Skeletal muscle tissue (tissue), 4 donors: ENCODE measurements around the gene NRXN2. TPM values are rescaled to one million over a fixed set of nuclear protein-coding genes. Genes with fewer than 3 reads are reported as not detected.
"Not testable (repeated sequence)": the region's sequence is repeated elsewhere in the genome, so short reads cannot be mapped to it uniquely, and the experiment has no call there.

Experiments used
- H3K27ac ChIP-seq: one replicate; pipeline ENCODE4 v1.7.0; 2013; ENCODE audit warnings: mild to moderate bottlenecking, low read depth, low read length, inconsistent platforms
- H3K27me3 ChIP-seq, 3 donors: one replicate each; pipeline ENCODE4 v1.7.0; 2013; ENCODE audit warnings: low read length in 3 of 3; ENCODE audit not compliant: control insufficient read depth in 3 of 3, insufficient read depth in 3 of 3
- H3K36me3 ChIP-seq, 3 donors: one replicate each; pipeline ENCODE4 v1.7.0; 2013; ENCODE audit warnings: low read length in 3 of 3; ENCODE audit not compliant: control insufficient read depth in 3 of 3, insufficient read depth in 3 of 3
- H3K4me1 ChIP-seq, 3 donors: one replicate each; pipeline ENCODE4 v1.7.0; 2013; ENCODE audit warnings: low read length in 3 of 3, mild to moderate bottlenecking in 3 of 3; ENCODE audit not compliant: control insufficient read depth in 3 of 3, insufficient read depth in 3 of 3
- H3K4me3 ChIP-seq, 3 donors: one replicate each; pipeline ENCODE4 v1.7.0; 2013; ENCODE audit warnings: low read length in 3 of 3
- H3K9ac ChIP-seq, 3 donors: one replicate each; pipeline ENCODE4 v1.7.0; 2013; ENCODE audit warnings: low read length in 3 of 3, mild to moderate bottlenecking in 3 of 3, moderate library complexity in 2 of 3, low read depth in 1 of 3
- H3K9me3 ChIP-seq, 3 donors: one replicate each; pipeline ENCODE4 v1.7.0; 2013; ENCODE audit warnings: low read length in 3 of 3; ENCODE audit not compliant: control insufficient read depth in 3 of 3
- total RNA-seq: library from RNA; depleted of rRNA; stranded (reverse); fragments of >200 nt; gene quantifications from one replicate; pipeline ENCODE4 v1.2.3, GENCODE V29; 2014
- donor health status: Osteomylitis.

NRXN2 gene
- total RNA-seq, 1 donor from 2014 or later: 9.4 TPM

- Histone ChIP-seq H3K36me3 (no peaks in the 10 kb centered on the region), H3K27ac (no peak overlapping the region)
These were observed 123.2 kb downstream of the NRXN2 start for GRCh38 chr11:64599698-64600211.

DNA sequence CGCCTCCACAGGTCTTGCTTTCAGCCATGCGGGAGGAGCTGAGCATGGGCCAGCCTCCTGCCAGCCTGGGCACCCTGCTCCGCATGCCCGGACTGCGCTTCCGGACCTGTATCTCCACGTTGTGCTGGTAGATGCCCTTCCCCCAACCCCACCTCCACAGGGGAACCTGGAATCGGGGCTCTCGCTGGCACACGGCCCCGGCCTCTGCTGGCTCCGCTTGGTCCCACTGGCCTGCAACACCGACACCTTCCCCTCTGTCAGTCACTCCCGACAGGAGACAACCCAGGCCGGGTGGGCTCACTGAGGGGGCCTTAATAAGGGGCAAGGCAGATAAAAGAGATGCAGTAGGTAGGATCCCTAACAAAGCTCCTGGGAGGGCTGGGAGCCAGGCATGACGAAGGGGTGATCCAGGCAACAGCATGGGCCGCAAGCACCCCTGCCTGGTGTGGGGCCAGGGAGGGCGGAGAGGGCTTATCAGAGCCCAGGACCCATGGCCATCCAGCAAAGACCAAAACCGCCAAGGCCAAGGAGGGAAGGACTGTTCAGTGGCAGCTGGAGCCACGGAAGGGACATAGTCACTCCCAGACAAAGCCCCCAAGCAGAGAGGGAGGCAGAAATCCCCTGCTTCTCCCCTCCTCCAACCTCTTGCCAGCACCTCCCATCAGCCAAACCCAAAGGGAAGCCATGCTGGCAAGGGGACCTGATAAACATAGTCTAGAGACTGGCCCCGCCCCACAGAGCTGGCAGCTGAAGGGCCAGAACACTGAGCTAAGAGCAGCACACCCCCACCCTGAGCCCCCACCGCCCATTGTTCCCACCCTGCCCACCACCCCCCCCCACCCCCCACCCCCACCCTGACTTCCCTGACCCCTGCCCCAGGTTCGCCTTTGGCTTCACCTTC is 124.0 kb downstream of the NRXN2 start:
- H3K9me3 ChIP-seq: peaks cover 0 to 2% (median 0%) of the 10 kb centered on the region in 3 donors
- H3K4me1 ChIP-seq: no peaks in the 10 kb centered on the region
- H3K4me3 ChIP-seq: no peak overlapping the region
- H3K36me3 ChIP-seq: no peaks in the 10 kb centered on the region
- H3K9ac ChIP-seq: no peak overlapping the region
- no peak overlapping the region for H3K27ac ChIP-seq
- peaks cover 0 to 8% (median under 1%) of the 10 kb centered on the region in 3 donors for H3K27me3 ChIP-seq

More at GRCh38 chr11:64599698-64600211, 123.2 kb downstream of the NRXN2 start:
- peaks cover 0 to 10% (median 3%) of the 10 kb centered on the region in 3 donors for H3K27me3 ChIP-seq
- H3K9me3 ChIP-seq: peaks cover 0 to 2% (median 0%) of the 10 kb centered on the region in 3 donors
- no peak overlapping the region for H3K4me3 ChIP-seq
- no peak overlapping the region for H3K9ac ChIP-seq
- no peaks in the 10 kb centered on the region for H3K4me1 ChIP-seq

DNA sequence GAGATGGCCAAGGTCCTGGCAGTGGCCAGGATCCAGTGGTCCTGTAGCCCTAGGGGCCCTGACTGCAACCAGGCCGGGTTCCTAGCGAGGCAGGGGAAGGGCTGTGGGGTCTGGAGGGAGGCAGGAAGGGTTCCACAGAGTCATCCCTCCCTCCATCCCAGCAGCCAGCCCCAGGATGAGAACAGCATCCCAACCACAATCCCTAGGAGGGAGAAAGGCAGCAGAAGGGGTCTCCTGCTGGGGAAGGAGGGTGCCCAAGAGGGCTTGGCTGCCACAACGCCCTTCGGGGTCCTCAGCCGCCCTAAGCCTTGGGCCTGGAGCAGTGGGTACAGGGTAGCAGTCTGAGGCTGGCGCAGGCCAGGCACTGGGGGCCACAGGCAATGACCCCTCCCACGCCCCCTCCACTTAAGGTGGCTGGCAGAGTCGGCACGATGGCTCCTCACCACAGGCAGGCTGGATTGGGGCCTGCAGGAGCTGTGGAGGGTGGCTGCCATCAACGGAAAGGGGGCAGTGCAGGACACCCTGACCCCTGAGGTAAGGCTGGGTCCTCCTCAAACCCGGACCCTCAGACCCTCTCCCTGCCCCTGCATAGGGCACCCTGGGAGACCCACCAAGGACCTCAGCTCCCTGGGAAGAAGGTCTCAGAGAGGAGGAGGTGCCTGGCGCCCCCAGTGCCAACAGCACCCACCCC is 124.7 kb downstream of the NRXN2 start:
- H3K4me1 ChIP-seq: no peaks in the 10 kb centered on the region
- no peak overlapping the region for H3K27ac ChIP-seq
- no peak overlapping the region for H3K4me3 ChIP-seq
- H3K36me3 ChIP-seq: no peaks in the 10 kb centered on the region
- H3K9me3 ChIP-seq: peaks cover 0 to 2% (median 0%) of the 10 kb centered on the region in 3 donors
- no peak overlapping the region for H3K9ac ChIP-seq
- H3K27me3 ChIP-seq: peaks cover 0 to 5% (median 0%) of the 10 kb centered on the region in 3 donors

- Histone ChIP-seq H3K4me1 (no peaks in the 10 kb centered on the region), H3K36me3 (no peaks in the 10 kb centered on the region), H3K27me3 (peaks cover 0 to 5% (median 0%) of the 10 kb centered on the region in 3 donors), H3K27ac (no peak overlapping the region), H3K9me3 (peaks cover 0 to 2% (median 0%) of the 10 kb centered on the region in 3 donors), H3K9ac (no peak overlapping the region), H3K4me3 (no peak overlapping the region)
These were observed 125.3 kb downstream of the NRXN2 start for GRCh38 chr11:64597671-64598101.

GRCh38 chr11:64595922-64596321 is 127.1 kb downstream of the NRXN2 start:
- H3K4me3 ChIP-seq, H3K4me1 ChIP-seq, H3K36me3 ChIP-seq, H3K27me3 ChIP-seq, H3K27ac ChIP-seq, H3K9me3 ChIP-seq, H3K9ac ChIP-seq: not testable (repeated sequence)

DNA sequence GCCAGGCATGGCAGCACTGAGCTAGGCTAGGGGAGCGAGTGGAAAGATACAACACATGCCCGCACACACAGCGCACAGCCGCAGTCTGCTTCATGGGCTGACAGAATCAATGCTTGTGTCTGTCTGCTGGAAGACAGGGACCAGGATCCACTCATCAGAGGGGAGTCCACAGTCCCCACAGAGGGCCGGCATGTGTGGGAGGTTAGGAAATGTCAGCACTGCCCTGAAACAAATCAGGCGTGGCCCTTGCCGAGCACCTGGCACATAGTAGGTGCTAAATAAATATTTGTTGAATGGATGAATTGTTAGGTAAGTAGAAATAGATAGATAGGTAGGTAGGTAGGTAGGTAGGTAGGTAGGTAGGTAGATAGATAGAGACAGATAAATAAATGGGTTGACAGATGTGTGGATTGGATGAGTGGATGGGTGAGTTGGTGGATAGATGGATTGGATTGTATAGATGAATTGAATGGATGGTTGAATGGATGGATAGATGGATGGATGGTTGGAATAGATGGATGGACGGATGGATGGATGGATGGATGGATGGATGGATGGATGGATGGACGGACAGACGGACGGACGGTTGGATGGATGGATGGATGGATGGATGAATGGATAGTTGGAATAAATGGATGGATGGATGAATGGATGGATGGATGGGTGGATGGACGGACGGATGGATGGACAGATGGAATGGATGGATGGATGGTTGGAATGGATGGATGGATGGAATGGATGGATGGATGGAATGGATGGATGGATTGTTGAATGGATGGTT is 128.6 kb downstream of the NRXN2 start:
- H3K27ac ChIP-seq: no peak overlapping the region
- no peaks in the 10 kb centered on the region for H3K4me1 ChIP-seq
- peaks cover 0 to 5% (median 0%) of the 10 kb centered on the region in 3 donors for H3K9me3 ChIP-seq
- no peak overlapping the region for H3K4me3 ChIP-seq
- peaks cover 0 to 8% (median 5%) of the 10 kb centered on the region in 3 donors for H3K27me3 ChIP-seq
- no peaks in the 10 kb centered on the region for H3K36me3 ChIP-seq
- no peak overlapping the region for H3K9ac ChIP-seq

- no peak overlapping the region for H3K27ac ChIP-seq
- H3K27me3 ChIP-seq: peaks cover 0 to 8% (median 5%) of the 10 kb centered on the region in 3 donors
- H3K9me3 ChIP-seq: peaks cover 0 to 5% (median 2%) of the 10 kb centered on the region in 3 donors
- H3K9ac ChIP-seq: no peak overlapping the region
- H3K4me3 ChIP-seq: no peak overlapping the region
- H3K4me1 ChIP-seq: no peaks in the 10 kb centered on the region
- no peaks in the 10 kb centered on the region for H3K36me3 ChIP-seq
These were observed 129.6 kb downstream of the NRXN2 start for GRCh38 chr11:64593156-64594105.

DNA sequence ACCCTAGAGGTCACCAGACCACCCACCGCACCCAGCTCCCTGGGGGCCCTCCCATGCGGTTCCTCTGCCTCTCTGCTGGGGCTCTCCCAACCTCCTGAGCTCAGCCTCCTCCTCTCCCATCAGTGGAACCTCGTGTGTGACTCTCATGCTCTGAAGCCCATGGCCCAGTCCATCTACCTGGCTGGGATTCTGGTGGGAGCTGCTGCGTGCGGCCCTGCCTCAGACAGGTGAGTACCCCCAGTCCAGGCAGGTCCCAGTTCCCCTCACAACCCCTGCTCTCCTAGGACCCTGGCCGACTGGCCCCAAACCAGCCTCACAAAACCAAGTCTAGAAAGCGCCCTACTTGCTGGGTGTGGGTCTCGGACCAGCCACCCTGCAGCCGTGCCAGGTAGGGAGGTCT is 130.3 kb downstream of the NRXN2 start:
- Histone ChIP-seq H3K27ac (no peak overlapping the region), H3K4me1 (no peaks in the 10 kb centered on the region), H3K4me3 (no peak overlapping the region), H3K27me3 (peaks cover 0 to 8% (median 5%) of the 10 kb centered on the region in 3 donors), H3K36me3 (no peaks in the 10 kb centered on the region), H3K9me3 (peaks cover 0 to 5% (median 3%) of the 10 kb centered on the region in 3 donors), H3K9ac (no peak overlapping the region)

DNA sequence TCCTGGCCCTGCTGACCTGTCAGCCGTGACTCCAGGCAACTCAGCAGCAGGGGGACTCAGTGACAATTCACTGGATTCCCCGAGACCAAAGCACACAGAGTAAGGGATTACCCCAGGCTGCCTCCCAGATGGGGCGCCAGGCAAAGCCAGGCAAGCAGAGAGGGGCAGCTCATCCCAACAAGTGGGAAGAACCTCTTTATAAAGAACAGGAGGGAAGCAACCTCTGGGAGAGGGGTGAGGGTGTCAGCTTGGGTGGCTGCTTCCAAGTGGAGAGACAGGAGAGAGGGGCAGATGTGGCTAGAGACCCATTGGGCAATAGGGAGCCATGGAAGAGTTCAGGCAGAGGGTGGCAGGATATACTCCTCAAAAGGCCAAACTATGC is 130.8 kb downstream of the NRXN2 start:
- Histone ChIP-seq H3K27me3 (peaks cover 0 to 8% (median 3%) of the 10 kb centered on the region in 3 donors), H3K4me3 (no peak overlapping the region), H3K4me1 (no peaks in the 10 kb centered on the region), H3K9ac (no peak overlapping the region), H3K9me3 (peaks cover 0 to 5% (median 3%) of the 10 kb centered on the region in 3 donors), H3K27ac (no peak overlapping the region), H3K36me3 (no peaks in the 10 kb centered on the region)
